Islet precursor cell (in vitro differentiated cells): ENCODE data around the gene IFNAR1.
"Not testable (repeated sequence)": the region's sequence is repeated elsewhere in the genome, so short reads cannot be mapped to it uniquely, and the experiment has no call there.

ENCODE experiments used
- DNase-seq: peaks from one replicate; pipeline ENCODE4 v3.0.0-alpha.2; 2018

The IFNAR1 gene

GRCh38 chr21:33308586-33309490 is 15.9 kb upstream of the IFNAR1 start:
- no peak for DNase-seq

DNA sequence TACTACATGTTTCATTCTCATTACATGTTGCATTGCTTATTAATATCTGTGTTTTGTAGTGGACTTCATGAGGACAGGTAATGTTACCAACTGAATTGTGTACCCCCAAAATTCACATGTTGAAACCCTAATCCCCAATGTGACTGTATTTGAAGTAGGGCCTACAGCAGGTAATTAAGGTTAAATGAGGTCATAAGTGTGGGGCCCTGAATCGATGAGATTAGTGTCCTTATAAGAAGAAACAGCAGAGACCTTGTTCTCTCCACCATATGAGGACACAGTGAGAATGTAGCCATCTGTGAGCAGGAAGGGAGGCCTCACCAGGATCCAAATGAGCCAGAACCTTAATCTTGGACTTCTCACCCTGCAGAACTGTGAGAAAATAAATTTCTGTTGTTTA is 15.0 kb upstream of the IFNAR1 start:
- no peak for DNase-seq

- DNase-seq: no peak
Observed at GRCh38 chr21:33312121-33312520, 12.6 kb upstream of the IFNAR1 start.

- DNase-seq: no peak
Observed at GRCh38 chr21:33313183-33313582, 11.6 kb upstream of the IFNAR1 start.

DNA sequence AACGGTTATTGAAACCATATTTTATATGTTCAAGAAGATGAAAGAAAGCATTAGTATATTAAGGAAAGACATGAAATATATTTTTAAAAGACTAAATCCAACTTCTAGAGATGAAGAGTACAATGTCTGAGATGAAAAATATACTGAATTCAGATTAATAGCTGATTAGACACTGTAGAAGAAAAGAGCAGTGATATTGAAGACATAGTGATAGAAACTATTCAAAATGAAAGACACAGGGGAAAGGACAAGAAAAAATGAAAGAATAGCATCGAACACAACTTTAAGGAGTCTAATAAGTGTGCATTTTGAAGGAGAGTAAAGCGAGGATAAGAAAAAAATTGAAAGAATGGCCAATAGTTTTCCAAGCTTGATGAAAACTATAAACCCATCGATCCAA is 11.2 kb upstream of the IFNAR1 start:
- no peak for DNase-seq

- DNase-seq: no peak
Observed at GRCh38 chr21:33314111-33314510, 10.7 kb upstream of the IFNAR1 start.

DNA sequence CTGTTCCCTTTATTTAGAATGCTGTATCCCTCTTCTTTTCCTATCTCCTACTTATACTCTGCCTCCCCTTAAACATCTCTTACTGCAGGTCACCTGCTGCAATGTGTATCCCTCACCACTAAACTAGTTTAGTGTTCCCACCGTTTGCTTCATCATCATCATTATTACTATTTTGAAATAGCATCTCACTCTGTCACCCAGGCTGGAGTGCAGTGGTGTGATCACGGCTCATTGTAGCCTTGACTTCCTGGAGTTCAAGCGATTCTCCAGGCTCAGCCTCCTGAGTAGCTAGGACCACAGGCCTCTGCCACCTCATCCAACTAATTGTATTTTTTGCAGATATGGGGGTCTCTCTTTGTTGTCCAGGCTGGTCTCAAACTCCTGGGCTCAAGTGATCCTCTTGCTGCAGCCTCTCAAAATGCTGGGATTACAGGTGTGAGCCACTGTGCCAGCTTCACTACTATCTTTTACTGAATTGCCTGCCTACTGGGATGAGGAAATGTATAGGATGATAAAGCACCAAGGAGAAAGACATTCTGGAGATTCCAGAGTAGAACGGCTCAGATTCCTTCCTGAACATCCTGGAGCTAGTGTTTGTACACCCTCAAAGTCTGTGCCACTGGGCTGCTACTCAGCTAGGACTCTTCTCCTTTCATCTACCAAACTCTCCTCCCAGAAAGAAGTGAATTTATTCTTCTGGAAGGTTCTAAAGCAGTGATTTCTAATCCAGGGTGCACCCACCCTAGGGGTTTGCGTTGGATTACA is 8.6 kb upstream of the IFNAR1 start:
- no peak for DNase-seq

DNA sequence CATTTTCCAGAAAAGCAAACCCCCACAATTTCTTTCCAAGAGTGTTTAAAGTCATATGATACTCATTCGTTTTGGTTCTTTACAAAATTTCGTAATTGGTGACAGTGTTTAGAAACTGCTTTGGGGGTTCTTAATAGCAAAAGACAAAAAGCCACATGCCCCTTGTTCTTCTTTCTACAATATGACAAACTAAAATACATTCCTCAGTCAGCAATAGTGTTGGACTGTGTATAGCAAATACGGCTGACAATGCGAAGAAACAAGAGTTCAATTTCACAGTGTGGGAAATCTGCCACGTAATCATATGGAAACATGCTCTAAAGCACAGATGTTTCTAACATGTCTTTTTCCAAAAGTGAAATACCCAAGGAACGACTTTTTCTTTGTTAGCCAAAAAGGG is 7.6 kb upstream of the IFNAR1 start:
- DNase-seq: no peak

DNA sequence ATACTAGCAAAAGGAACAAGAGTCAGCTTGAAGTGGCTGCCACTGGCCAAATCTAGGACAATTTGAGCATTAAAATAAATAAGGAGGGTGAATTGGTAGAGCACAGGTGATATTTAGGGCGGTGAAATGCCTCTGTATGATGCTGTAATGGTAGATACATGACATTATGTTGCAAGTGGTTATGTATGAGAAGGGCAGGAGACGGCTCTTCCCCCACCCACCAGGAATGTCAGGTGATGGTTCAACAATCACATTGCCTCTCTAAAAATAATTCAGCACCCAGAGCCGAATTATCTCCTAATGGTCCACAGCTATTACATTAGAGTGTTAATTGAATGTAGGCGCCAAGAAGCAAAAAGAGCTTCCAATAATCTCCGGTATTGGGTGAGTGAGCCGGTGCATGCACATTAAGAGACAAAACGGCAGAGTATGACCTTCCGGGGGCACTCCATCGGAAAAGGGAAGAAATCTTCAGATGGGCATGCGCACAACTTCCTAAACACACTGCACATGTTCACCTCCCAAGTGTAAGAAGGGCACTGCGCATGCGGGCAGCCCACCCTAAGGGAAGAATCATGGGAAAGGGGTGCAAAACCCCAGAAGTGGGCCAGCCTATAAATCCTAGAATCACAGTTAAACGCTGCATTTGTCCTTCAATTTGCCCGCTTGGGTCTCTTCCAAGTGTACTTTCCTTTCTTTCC is 6.8 kb upstream of the IFNAR1 start:
- DNase-seq: no peak

- not testable (repeated sequence) for DNase-seq
Observed at GRCh38 chr21:33321005-33321404, 3.8 kb upstream of the IFNAR1 start.

GRCh38 chr21:33323610-33324009 is 1.2 kb upstream of the IFNAR1 start:
- DNase-seq: not testable (repeated sequence)

GRCh38 chr21:33325222-33326067 is 675 bp downstream of the IFNAR1 start:
- DNase-seq: peak; percentile 63

DNA sequence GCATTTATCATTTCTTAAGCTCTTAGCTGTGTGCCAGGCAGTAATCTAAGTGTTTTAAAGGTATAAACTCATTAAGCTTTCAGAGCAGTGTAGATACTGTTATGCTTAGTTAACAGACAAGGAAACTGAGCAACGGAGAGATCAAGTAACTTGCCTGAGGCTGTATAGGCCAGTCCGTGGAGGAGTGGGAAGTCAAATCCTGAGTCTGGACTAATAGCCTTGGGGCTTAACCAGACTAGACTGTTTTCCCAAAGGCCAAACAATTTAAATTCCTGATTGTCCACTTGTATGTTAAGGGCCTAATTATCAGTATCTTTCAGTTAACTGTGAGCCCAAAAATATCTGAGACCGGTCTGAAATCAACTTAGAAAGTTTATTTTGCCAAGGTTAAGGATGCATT is 2.6 kb downstream of the IFNAR1 start:
- DNase-seq: no peak

- DNase-seq: no peak
Observed at GRCh38 chr21:33327792-33328433, 3.1 kb downstream of the IFNAR1 start.

GRCh38 chr21:33330726-33331125 is 6.0 kb downstream of the IFNAR1 start:
- no peak for DNase-seq

GRCh38 chr21:33332143-33332542 is 7.4 kb downstream of the IFNAR1 start:
- no peak for DNase-seq

DNA sequence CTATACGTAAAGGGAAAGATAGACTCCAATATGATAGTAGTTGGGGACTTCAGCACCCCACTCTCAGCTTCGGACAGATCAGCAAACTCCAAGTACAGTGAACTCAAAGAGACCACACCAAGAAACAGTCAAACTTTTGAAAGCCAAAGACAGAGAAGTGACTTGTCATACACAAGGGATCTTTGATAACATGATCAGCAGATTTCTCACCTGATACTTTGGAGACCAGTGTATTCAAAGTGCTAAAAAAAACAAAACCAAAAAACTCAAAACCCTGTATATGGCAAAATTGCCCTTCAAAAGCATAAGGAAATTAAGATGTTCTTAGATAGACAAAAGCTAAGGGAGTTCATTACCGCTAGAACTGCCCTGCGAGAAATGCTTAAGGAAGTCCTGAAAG is 9.4 kb downstream of the IFNAR1 start:
- DNase-seq: no peak

GRCh38 chr21:33334824-33335223 is 10.1 kb downstream of the IFNAR1 start:
- no peak for DNase-seq

- no peak for DNase-seq
Observed at GRCh38 chr21:33339135-33339534, 14.4 kb downstream of the IFNAR1 start.

GRCh38 chr21:33339918-33340317 is 15.1 kb downstream of the IFNAR1 start:
- DNase-seq: no peak

DNA sequence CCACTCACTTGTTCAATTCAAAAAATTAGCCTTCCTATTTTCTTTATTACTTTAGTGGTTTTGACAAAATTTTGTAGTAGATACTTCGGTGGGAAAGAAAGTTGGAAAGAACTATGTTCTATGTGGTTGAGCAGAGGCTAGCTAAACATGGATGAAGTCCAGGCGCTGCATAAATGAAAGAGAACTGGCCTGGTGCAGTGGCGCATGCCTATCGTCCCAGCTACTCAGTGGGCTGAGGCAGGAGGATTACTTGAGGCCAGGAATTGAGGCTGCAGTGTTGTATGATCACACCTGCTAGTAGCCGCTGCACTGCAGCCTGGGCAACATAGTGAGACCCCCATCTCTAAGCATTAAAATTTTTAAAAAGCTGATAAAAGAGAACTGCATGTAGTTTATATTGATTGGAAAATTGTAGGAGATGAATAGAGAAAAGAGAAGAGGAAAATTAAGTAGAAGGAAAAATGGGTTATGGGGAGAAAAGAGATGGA is 21.0 kb downstream of the IFNAR1 start:
- no peak for DNase-seq

- DNase-seq: no peak
Observed at GRCh38 chr21:33348706-33349105, 23.9 kb downstream of the IFNAR1 start.
